Measurements from ENCODE around the gene C1QC.
"Not testable (repeated sequence)": the region's sequence is repeated elsewhere in the genome, so short reads cannot be mapped to it uniquely, and the experiment has no call there.

C1QC gene

DNA sequence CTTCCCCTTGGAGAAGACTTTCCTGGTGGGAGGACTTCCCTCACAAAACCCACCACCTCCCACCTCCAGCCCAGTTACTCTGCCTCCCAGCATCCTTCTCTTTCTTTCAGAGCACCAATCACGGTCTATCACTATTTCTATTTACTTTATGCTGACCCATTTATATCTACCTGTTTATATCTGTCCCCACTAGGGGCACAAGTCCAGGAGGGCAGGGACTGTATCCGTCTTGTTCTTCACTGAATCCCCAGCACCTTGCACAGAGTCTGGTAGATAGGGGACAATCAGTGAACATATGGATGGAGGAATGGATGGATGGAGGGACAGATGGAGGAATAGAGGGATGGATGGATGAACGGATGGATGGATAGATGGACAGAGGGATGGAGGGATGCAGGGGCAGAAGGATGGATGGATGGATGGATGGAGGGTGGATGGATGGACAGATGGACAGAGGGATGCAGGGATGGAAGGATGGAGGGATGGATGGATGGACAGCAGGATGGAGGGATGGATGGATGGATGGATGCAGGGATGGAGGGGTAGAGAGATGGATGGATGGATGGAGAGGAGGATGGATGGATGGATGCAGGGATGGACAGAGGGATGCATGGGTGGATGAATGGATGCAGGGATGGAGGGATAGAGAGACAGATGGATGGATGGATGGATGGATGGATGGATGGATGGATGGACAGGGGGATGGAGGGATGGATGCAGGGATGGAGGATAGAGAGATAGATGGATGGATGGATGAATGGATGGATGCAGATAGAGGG is 15.1 kb downstream of the C1QC start:
- Histone ChIP-seq H3K36me3 (ENCODE audit: control insufficient read depth, insufficient read depth, low read length) (no peaks in the 10 kb centered on the region), H3K9ac (ENCODE audit: low read depth, low read length) (no peak overlapping the region), H3K4me3 (ENCODE audit: low read depth, low read length) (no peak overlapping the region), H3K9me3 (ENCODE audit: control insufficient read depth, insufficient read depth, low read length) (no peaks in the 10 kb centered on the region), H3K4me1 (ENCODE audit: control insufficient read depth, insufficient read depth, low read length) (no peaks in the 10 kb centered on the region), H3K27me3 (ENCODE audit: control insufficient read depth, insufficient read depth, low read length) (no peaks in the 10 kb centered on the region)

DNA sequence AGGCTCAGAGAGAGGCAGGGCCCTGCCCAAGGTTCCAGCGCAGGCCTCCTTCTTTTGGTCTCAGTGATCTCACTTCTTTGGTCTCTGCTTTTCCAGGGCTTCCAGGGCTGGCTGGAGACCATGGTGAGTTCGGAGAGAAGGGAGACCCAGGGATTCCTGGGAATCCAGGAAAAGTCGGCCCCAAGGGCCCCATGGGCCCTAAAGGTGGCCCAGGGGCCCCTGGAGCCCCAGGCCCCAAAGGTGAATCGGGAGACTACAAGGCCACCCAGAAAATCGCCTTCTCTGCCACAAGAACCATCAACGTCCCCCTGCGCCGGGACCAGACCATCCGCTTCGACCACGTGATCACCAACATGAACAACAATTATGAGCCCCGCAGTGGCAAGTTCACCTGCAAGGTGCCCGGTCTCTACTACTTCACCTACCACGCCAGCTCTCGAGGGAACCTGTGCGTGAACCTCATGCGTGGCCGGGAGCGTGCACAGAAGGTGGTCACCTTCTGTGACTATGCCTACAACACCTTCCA is 17.3 kb downstream of the C1QC start:
- H3K27me3 ChIP-seq (ENCODE audit: control insufficient read depth, insufficient read depth, low read length): no peaks in the 10 kb centered on the region
- H3K36me3 ChIP-seq (ENCODE audit: control insufficient read depth, insufficient read depth, low read length): no peaks in the 10 kb centered on the region
- no peaks in the 10 kb centered on the region for H3K9me3 ChIP-seq (ENCODE audit: control insufficient read depth, insufficient read depth, low read length)
- no peak overlapping the region for H3K9ac ChIP-seq (ENCODE audit: low read depth, low read length)
- H3K4me1 ChIP-seq (ENCODE audit: control insufficient read depth, insufficient read depth, low read length): no peaks in the 10 kb centered on the region
- H3K4me3 ChIP-seq (ENCODE audit: low read depth, low read length): no peak overlapping the region

DNA sequence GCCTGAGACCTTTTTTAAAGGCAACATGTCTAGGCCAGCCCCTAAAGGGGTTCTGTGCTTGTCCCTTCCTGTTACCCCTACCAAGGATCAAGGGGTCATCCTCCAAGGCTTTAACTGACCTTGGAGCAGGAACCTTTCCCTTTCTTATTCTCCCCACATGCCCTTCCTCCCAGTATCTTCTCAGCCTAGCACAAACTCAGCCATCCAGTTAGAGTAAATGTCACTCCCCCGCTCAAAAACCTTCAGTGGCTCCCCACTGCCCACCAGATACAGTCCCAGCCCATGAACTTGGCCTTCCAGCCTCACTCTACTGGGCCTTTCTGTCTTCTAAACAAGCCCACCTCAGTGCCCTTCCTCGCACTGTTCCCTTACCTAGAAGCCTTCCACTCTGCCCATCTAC is 18.4 kb downstream of the C1QC start:
- no peaks in the 10 kb centered on the region for H3K27me3 ChIP-seq (ENCODE audit: control insufficient read depth, insufficient read depth, low read length)
- no peak overlapping the region for H3K9ac ChIP-seq (ENCODE audit: low read depth, low read length)
- H3K36me3 ChIP-seq (ENCODE audit: control insufficient read depth, insufficient read depth, low read length): no peaks in the 10 kb centered on the region
- no peaks in the 10 kb centered on the region for H3K9me3 ChIP-seq (ENCODE audit: control insufficient read depth, insufficient read depth, low read length)
- H3K4me1 ChIP-seq (ENCODE audit: control insufficient read depth, insufficient read depth, low read length): no peaks in the 10 kb centered on the region
- H3K4me3 ChIP-seq (ENCODE audit: low read depth, low read length): no peak overlapping the region

DNA sequence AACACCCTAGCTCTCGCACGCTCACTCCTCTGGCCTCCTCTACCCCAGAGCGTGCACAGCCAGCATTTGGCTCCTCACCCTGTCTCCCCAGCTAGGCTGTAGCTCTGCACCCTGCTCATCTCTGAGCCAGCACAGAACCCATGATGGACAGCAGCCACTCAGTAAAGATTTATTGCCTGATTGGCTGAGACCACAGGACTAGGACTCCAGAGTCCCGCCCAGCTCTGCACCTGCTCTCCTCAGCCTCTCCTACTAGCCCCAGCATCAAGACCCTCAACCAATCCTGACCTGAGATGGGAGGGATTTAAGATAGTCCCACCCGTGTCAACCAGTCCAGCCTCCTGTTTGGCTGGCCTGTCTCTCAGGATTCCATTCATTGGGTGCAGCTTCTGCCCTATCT is 18.9 kb downstream of the C1QC start:
- H3K4me3 ChIP-seq (ENCODE audit: low read depth, low read length): no peak overlapping the region
- no peaks in the 10 kb centered on the region for H3K27me3 ChIP-seq (ENCODE audit: control insufficient read depth, insufficient read depth, low read length)
- H3K36me3 ChIP-seq (ENCODE audit: control insufficient read depth, insufficient read depth, low read length): no peaks in the 10 kb centered on the region

DNA sequence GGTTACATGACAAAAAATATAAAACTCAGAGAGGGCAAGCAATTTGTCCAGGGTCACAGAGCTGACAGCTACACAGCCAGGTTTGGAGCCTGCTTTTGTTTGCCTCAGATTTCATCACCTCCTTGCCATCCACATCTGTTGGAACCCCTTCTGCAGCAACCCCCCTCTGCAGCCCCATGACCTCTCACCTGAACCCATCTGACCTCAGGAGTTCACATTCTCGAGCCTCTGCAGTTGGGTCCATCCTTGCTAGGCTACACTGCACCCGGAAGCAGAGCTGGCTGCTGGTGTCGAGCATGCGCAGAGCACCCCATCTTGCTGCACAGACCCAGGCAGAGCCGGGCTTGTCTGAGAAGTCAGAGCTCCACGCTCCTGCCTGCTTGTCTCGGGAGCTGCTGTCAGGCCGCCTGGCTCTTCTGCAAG is 19.6 kb downstream of the C1QC start:
- Histone ChIP-seq H3K36me3 (ENCODE audit: control insufficient read depth, insufficient read depth, low read length) (no peaks in the 10 kb centered on the region), H3K9ac (ENCODE audit: low read depth, low read length) (no peak overlapping the region), H3K4me1 (ENCODE audit: control insufficient read depth, insufficient read depth, low read length) (no peaks in the 10 kb centered on the region), H3K9me3 (ENCODE audit: control insufficient read depth, insufficient read depth, low read length) (no peaks in the 10 kb centered on the region), H3K4me3 (ENCODE audit: low read depth, low read length) (no peak overlapping the region), H3K27me3 (ENCODE audit: control insufficient read depth, insufficient read depth, low read length) (no peaks in the 10 kb centered on the region)

More for the DNA sequence above, 18.9 kb downstream of the C1QC start:
- Histone ChIP-seq H3K9me3 (ENCODE audit: control insufficient read depth, insufficient read depth, low read length) (no peaks in the 10 kb centered on the region), H3K9ac (ENCODE audit: low read depth, low read length) (no peak overlapping the region), H3K4me1 (ENCODE audit: control insufficient read depth, insufficient read depth, low read length) (no peaks in the 10 kb centered on the region)

DNA sequence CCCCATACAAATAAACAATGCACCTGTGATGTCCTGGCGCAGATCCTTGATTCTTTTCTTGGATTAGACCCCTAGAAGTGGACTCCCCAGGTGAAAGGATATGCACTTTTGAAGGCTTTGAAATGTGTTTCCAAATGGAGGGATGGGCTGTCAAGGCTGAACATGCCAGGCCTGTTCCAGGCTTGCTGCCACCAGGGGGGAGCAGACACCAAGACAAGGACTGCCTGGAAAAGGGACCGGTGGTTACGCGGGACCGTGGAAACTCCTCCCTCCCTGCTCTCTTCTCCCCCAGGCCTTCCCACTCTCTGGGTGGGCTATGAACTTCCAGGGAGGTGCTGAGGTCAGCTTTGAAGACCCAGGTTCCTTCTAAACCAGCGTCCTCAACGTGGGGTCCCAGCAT is 22.3 kb downstream of the C1QC start:
- Histone ChIP-seq H3K4me1 (ENCODE audit: control insufficient read depth, insufficient read depth, low read length) (no peaks in the 10 kb centered on the region), H3K9ac (ENCODE audit: low read depth, low read length) (no peak overlapping the region), H3K9me3 (ENCODE audit: control insufficient read depth, insufficient read depth, low read length) (no peaks in the 10 kb centered on the region), H3K4me3 (ENCODE audit: low read depth, low read length) (no peak overlapping the region), H3K36me3 (ENCODE audit: control insufficient read depth, insufficient read depth, low read length) (no peaks in the 10 kb centered on the region), H3K27me3 (ENCODE audit: control insufficient read depth, insufficient read depth, low read length) (no peaks in the 10 kb centered on the region)

DNA sequence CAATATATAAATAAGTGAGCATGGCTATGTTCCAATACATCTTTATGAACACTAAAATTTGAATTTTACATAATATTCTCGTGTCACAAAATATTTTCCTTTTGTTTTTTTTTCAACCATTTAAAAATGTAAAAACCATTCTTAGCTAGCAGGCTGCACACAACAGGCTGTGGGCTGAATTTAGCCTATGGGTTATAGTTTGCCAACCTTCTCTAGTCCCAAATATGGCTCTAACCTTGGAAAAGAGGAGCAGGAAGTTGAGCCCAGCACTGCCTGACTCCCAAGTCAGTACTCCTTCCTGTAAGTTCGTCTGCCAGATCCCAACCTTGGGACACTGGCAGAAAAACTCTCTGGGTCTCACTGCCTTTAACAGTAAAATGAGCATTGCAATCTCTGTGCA is 23.0 kb downstream of the C1QC start:
- H3K4me1 ChIP-seq (ENCODE audit: control insufficient read depth, insufficient read depth, low read length): no peaks in the 10 kb centered on the region
- no peak overlapping the region for H3K4me3 ChIP-seq (ENCODE audit: low read depth, low read length)
- H3K27me3 ChIP-seq (ENCODE audit: control insufficient read depth, insufficient read depth, low read length): no peaks in the 10 kb centered on the region
- H3K9me3 ChIP-seq (ENCODE audit: control insufficient read depth, insufficient read depth, low read length): no peaks in the 10 kb centered on the region
- no peaks in the 10 kb centered on the region for H3K36me3 ChIP-seq (ENCODE audit: control insufficient read depth, insufficient read depth, low read length)
- H3K9ac ChIP-seq (ENCODE audit: low read depth, low read length): no peak overlapping the region

DNA sequence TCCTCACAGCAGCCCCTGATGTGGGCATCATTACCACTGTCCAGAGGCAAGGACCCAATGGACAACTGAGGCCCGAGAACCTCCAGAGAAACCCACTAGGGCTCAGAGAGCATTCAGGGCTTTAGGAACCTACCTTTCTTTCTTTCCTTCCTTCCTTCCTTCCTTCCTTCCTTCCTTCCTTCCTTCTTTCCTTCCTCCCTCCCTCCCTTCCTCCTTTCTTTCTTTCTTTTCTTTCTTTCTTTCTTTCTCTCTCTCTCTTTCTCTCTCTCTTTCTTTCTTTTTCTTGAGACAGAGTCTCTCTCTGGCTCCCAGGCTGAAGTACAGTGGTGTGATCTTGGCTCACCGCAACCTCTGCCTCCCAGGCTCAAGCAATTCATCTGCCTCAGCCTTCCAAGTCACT is 25.4 kb downstream of the C1QC start:
- H3K4me1 ChIP-seq (ENCODE audit: control insufficient read depth, insufficient read depth, low read length); H3K9ac ChIP-seq (ENCODE audit: low read depth, low read length); H3K27me3 ChIP-seq (ENCODE audit: control insufficient read depth, insufficient read depth, low read length); H3K4me3 ChIP-seq (ENCODE audit: low read depth, low read length); H3K9me3 ChIP-seq (ENCODE audit: control insufficient read depth, insufficient read depth, low read length); H3K36me3 ChIP-seq (ENCODE audit: control insufficient read depth, insufficient read depth, low read length): not testable (repeated sequence)

DNA sequence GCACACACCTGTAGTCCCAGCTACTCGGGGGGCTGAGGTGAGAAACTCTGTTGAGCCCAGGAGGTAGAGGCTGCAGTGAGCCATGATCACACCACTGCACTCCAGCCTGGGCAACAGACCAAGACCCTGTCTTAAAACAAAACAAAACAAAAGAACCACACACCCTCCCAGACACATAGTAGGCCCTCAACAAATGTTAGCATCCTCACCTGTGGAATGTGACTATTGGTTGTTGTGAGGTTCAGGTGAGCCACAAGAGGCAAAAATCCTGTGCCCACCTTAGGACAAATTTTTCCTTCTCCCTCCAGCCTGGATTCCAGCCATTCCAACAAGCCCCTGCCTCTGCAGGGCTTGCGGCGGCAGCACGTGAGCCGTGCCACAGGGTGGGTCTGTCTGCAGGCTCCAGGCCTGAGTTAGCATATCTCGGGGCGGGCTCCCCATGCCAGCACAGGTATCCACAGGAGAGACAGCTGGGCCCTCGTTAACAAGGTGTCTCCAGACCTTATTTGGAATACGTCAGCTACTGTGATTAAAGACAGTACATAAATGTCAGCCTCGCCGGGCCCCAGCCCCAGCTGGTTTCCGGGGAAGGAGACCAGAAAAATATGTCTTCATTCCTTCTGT is 27.0 kb downstream of the C1QC start:
- no peak overlapping the region for H3K9ac ChIP-seq (ENCODE audit: low read depth, low read length)
- H3K4me1 ChIP-seq (ENCODE audit: control insufficient read depth, insufficient read depth, low read length): no peaks in the 10 kb centered on the region
- H3K36me3 ChIP-seq (ENCODE audit: control insufficient read depth, insufficient read depth, low read length): no peaks in the 10 kb centered on the region
- no peaks in the 10 kb centered on the region for H3K9me3 ChIP-seq (ENCODE audit: control insufficient read depth, insufficient read depth, low read length)
- no peaks in the 10 kb centered on the region for H3K27me3 ChIP-seq (ENCODE audit: control insufficient read depth, insufficient read depth, low read length)
- H3K4me3 ChIP-seq (ENCODE audit: low read depth, low read length): no peak overlapping the region

DNA sequence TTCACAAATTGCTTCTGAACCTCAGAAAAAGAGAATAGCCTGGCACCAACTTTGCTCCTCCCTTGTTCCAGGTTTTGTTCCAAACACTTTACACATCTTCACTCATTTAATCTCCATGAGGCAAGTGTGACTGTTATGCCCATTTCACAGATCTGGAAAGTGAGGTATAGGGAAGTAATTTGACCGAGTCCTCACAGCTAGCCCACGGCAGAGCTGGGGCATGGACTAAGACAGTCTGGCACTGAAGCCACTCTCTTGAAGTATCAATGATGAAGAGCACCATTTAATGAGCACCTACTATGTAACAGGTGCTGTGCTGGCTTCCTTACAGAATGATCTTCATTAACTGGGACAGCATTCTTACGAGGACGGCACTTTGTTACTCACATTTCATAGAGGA is 28.6 kb downstream of the C1QC start:
- Histone ChIP-seq H3K27me3 (ENCODE audit: control insufficient read depth, insufficient read depth, low read length) (no peaks in the 10 kb centered on the region), H3K9ac (ENCODE audit: low read depth, low read length) (no peak overlapping the region), H3K36me3 (ENCODE audit: control insufficient read depth, insufficient read depth, low read length) (no peaks in the 10 kb centered on the region), H3K4me3 (ENCODE audit: low read depth, low read length) (no peak overlapping the region), H3K9me3 (ENCODE audit: control insufficient read depth, insufficient read depth, low read length) (no peaks in the 10 kb centered on the region), H3K4me1 (ENCODE audit: control insufficient read depth, insufficient read depth, low read length) (no peaks in the 10 kb centered on the region)

DNA sequence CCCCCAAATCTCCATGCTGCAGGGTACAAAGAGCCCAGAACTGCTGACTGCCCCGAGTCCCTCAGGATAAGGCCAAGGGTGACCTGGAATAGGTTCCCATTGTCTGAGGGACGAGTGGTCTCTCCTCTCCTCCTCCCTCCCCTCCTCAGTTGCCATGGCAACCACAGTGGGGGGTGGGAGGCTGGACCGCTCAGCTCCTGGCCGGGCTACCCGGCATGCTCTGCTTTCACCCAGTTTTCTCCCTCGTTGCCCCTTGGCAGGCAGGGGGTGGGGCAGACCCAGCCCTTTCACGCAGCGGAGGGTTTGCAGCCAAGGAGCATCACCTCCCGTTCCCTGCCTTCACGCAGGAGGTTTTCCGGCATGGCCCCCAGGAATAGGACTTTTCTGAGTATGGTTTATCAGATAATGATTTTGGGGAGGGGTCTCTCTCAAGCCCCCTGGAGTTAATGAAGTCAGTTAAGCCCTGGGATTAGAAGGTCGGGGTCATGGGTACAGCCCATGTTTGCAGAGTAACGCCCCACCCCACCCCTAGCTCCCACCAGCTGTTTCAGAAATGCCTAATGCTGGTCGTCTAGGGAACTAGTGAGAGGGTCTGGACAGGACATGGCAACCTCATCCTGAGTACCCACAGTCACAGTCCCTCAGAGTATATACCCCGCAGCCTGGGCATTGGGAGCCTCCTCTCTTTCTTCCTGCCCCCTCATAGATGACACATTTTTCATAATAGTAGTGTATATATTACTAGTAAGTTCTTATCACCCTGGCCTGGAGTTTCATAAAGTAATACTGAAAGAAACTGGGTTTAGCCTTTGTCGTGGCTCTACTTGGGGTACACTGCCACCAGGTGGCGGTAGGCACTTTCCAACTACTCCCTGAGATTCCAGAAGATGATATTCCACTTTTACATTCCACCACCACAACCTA is 30.3 kb downstream of the C1QC start:
- Histone ChIP-seq H3K4me3 (ENCODE audit: low read depth, low read length) (no peak overlapping the region), H3K36me3 (ENCODE audit: control insufficient read depth, insufficient read depth, low read length) (no peaks in the 10 kb centered on the region), H3K9ac (ENCODE audit: low read depth, low read length) (no peak overlapping the region), H3K4me1 (ENCODE audit: control insufficient read depth, insufficient read depth, low read length) (peaks cover 5% of the 10 kb centered on the region), H3K27me3 (ENCODE audit: control insufficient read depth, insufficient read depth, low read length) (no peaks in the 10 kb centered on the region), H3K9me3 (ENCODE audit: control insufficient read depth, insufficient read depth, low read length) (no peaks in the 10 kb centered on the region)

Data from iPS-15b (cell line).